Subcutaneous adipose tissue (tissue), 4 donors: ENCODE results near the gene FSIP1. TPM values are rescaled to one million over a fixed set of nuclear protein-coding genes. Genes with fewer than 3 reads are reported as not detected.

Experiments
- total RNA-seq, 4 donors: library from RNA; depleted of rRNA; stranded (reverse); fragments of >200 nt; gene quantifications; one replicate each; pipeline ENCODE4 v1.1.0, GENCODE V29; 2016
- TF ChIP-seq, protein P1 (sequence below): fragments of 450-650 bp; IDR thresholded peaks from one replicate; pipeline ENCODE4 v1.5.1; 2016; ENCODE audit warnings: low read depth, mild to moderate bottlenecking, control low read depth, antibody characterized with exemption, moderate library complexity

Gene FSIP1
- total RNA-seq, 4 donors from 2014 or later: 0.16 to 1.0 (median 0.44) TPM; not detected in 1

DNA sequence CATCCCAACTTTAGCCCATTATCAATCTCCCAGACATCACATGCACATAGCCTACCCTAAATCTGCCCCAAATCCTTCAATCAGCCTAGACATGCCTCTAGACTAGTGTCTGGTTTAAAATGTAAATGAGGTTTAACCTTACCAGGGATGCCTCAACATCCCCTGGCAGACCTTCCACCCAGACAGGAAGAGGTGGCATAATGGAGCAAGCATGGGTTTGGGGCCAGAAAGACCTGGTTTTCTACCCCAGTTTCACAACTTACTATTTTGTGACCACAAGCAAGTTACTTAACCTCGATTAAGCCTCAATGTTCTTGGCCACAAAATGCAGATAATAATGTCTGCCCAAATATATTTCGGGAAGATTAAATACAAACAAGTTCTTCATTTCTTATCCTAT, 230.1 kb downstream of the FSIP1 start:
- TF ChIP-seq, protein P1, sequence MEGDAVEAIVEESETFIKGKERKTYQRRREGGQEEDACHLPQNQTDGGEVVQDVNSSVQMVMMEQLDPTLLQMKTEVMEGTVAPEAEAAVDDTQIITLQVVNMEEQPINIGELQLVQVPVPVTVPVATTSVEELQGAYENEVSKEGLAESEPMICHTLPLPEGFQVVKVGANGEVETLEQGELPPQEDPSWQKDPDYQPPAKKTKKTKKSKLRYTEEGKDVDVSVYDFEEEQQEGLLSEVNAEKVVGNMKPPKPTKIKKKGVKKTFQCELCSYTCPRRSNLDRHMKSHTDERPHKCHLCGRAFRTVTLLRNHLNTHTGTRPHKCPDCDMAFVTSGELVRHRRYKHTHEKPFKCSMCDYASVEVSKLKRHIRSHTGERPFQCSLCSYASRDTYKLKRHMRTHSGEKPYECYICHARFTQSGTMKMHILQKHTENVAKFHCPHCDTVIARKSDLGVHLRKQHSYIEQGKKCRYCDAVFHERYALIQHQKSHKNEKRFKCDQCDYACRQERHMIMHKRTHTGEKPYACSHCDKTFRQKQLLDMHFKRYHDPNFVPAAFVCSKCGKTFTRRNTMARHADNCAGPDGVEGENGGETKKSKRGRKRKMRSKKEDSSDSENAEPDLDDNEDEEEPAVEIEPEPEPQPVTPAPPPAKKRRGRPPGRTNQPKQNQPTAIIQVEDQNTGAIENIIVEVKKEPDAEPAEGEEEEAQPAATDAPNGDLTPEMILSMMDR: no peak

DNA sequence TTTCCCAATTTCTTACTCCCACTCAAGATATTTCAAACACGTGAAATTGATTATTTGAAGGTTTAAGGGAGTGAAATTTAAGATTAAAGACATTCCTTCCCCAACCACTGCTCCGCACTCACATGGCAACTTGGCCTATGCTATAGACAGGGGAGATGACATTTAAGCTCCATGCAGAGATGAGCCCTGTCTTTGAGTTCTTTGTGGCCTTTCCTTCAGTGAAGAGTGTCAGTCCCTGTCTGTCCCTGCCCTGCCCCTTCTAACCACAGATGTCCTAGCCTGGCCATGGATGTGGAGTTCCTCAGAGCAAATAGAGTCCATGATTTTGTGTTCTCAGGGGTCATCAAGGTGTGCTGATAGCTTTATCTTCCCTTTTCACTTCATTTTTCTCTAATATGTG, 231.2 kb downstream of the FSIP1 start:
- TF ChIP-seq, protein P1: no peak

Other genes starting within 250 kb of the FSIP1 start
- 1,000 to 10,000 TPM in 2 of 4 donors, 100 to 1,000 TPM in 1, 10 to 100 TPM in 1; 95.5 to 1,261 (median 601) TPM for gene THBS1, start 201.8 kb downstream of the FSIP1 start, total RNA-seq
- 10 to 100 TPM in 2 of 4 donors, 1 to 10 TPM in 2; 3.8 to 13.0 (median 9.5) TPM for gene GPR176, start 137.4 kb upstream of the FSIP1 start, total RNA-seq
- gene EIF2AK4, start 151.3 kb upstream of the FSIP1 start, total RNA-seq: 10 to 100 TPM; 50.6 to 91.3 (median 65.4) TPM